Activated T-cell treated with anti-CD3 and anti-CD28 coated beads for 1 hour (primary cell): ENCODE data around the gene RBM20.

ENCODE experiments used
- DNase-seq: peaks from one replicate; pipeline ENCODE4 v3.0.0-alpha.2; 2020; ENCODE audit warnings: low read depth

The RBM20 gene

GRCh38 chr10:110788620-110789385 lies 144.7 kb downstream of the RBM20 start:
- no peak for DNase-seq

DNA sequence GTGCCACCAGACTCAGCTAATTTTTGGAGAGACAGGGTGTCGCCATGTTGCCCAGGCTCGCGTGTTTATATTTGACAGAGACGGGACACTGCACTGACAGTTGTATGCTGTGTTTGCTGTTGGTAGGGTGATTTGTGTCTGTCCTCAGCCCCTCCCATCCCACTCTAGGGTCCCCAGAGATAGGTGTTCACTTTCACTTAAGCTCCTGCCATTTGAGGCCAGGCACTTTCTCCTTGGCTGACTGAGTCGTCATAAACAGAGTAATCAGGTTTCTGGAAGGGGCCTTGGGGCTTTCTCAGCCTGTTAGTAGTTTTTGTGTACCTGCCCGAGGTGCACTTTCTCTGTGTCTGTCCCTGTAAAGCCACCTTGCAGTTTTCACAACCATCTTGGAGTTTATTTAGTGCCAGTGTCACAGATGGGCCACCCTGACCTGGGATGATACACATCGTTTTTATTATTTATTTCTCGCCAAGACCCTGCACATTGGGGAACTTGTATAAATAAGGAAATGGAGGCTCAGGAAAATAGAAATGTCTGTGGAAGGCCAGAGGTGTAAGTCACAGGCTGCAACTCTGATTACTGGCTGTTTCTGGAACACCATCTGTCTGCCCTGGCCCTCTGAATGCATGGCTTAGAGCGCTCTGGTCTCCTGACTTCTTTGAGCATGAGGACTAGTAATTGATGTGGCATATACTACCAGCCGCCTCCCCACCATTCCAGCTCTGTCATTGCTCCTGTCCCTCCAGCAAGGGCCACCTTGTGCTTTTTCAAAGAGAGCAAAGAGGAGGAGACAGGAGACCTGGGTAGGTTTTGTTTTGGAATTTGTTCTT lies 145.7 kb downstream of the RBM20 start:
- DNase-seq: no peak

DNA sequence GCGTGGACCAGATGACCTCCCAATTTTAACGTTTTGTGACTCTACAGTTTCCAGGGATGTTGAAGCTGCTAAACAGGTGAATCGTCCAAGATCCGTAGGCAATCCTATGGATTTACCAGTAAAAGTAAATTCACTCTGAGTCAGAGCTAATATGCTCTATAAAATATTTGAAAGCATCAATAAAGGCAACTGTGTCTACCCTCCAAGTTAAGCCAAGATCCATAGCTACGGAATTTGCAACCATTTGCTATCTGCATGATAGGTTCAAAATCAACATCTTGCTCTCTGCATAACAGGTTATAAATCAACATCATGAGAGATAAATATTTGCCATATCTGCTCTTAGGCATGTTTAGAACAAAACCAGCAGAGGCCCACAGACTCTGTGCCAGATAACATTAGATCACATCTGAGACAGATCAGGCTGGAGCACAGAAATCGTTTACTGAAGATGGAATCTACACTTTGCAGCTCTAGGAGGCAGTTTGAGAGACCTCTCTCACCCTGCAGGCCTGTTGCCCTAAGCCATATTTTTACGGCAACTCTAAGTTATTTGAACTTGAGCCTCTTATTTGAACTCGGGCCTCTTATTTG lies 146.9 kb downstream of the RBM20 start:
- no peak for DNase-seq

DNA sequence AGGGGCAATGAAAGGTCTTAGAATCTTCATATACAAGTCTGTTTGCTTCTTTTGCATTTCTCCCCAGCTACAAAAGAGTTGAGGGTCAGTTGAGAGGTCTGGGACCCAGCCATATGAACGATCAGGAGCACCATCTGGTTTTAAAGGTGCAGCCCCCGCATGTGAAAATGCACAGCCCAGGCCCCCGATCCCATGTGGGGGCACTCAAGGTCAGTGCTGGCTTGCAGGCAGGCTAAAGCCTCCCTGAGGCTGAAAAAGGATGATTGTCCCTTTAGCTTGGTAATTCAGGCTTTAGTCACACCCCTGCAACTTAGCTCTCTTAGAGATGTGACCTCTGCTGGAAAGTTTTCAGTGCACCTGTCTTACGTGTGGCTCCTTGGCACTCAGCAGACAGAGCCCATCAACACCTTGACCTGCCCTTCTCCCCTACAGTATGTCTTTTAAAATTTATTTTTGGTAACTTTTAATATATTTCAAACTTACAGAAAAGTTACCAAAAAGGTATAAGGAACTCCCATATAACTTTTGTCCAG lies 147.5 kb downstream of the RBM20 start:
- DNase-seq: no peak

- no peak for DNase-seq
Observed at GRCh38 chr10:110792476-110793125, 148.5 kb downstream of the RBM20 start.

- DNase-seq: no peak
Observed at GRCh38 chr10:110793128-110793812, 149.1 kb downstream of the RBM20 start.

DNA sequence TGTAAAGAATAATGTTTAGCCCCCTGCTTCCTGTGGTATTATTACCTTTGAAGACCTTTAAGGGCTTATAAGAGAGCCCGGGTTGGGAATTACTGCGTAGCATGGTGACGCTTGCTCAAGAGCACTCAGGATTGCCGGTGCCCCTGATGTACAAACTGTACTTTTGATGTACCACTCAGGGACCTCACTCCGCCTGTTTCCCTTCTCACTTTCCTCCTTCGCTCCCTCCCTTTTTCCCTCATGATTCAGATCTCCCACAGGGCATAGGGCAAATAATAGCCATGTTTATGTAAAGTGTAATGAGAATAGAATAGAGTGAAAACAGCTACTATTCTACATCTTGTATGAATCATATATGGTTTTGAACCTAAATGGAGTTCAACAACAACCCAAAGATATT lies 149.8 kb downstream of the RBM20 start:
- no peak for DNase-seq

GRCh38 chr10:110794808-110795207 lies 150.7 kb downstream of the RBM20 start:
- no peak for DNase-seq

GRCh38 chr10:110797416-110797815 lies 153.3 kb downstream of the RBM20 start:
- no peak for DNase-seq

GRCh38 chr10:110798340-110798739 lies 154.2 kb downstream of the RBM20 start:
- no peak for DNase-seq

DNA sequence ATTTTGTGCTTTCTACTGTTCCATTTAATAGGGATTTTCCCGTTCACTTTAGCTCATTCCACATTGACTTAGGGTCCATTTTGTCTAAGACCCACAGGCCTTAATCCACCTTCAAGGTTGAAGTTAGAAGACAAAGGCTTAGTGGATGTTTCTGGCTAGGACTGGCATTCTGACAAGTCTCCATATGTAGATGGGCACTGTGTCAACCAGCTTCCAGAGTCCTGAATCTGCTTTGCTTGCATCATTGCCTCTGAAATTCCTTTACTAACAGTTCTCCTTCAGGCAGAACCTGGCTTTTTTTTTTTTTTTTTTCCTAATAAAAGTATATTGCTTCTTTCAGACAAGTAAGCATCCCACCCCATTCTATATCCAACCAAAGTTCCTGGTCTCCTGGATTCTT lies 158.0 kb downstream of the RBM20 start:
- no peak for DNase-seq

DNA sequence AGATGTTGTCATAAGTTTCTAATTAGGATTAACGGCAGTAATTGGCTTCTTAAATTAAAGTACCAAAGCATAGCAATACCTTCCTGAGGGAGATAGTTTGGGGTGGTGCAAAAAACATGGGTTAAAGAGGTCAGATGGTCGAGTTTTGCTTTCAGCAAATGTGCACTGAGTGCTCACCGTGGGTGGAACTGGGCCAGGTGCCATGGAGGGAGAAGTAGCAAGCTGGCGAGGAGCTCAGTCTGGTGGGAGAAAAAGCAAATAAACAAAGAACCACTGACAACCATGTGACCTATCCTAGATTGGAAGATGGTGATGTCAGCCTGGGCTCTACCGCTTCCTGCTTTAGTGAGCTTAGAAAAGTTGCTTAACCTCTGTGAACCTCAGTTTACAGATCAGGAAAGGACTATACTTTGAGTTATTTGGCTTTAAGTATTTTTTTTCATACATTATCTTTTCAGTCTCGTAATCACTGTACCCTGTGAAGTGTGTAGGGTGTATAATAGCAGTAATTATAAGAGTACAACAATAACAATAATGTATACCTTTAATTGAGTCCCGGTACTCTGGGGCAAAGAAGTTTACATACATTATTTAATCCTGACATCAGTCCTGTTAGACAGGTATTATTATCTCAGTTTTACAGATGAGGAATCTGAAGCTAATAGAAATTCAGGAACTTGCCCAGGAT lies 158.6 kb downstream of the RBM20 start:
- DNase-seq: peak; percentile 17

DNA sequence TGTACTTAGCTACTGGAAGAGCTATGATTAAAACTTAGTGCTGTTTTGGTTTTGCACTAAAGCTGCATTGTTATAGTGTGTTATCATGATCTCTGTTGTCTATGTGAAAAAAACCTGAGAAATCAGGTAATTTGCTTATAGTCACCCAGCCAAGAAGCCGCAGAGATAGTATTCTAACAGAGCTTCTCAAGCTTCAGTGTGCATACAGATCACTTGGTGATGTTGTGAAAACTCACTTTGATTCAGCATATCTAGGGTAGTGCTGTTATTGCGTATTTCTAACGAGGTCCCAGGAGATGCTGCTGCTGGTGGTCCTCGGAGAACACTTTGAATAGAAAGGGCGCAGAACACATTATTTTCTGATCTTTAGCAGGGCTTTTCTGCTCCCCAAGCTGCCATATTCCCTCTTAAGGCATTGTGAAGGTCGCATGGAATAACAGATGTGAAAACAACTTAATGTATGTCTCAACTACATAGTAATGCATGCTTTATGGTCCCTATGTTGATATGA lies 159.2 kb downstream of the RBM20 start:
- no peak for DNase-seq

DNA sequence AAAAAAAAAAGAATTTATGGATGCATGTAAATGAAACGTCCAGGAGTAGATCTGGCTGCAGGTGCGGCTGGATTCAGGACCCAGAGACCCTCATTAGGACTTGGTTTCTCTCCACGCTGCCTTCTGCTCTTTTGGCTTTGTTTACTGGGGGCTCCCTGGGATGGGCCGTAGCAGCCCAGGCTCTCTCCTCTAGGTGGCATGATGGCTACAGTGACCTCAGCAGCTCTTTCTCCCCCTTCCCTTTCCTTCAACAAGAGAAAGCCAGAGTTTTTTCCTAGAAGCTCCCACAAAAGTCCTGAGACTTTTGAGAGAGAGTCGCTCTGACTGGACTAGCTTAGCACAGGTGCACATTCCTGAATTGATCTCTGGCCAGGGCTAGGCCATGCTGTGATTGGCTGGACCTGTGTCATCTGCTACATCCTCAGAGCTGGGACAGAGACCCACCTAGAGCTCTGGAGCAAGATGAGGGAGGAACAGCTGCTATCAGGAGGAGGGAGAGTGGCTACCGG lies 159.7 kb downstream of the RBM20 start:
- peak; percentile 16 for DNase-seq

DNA sequence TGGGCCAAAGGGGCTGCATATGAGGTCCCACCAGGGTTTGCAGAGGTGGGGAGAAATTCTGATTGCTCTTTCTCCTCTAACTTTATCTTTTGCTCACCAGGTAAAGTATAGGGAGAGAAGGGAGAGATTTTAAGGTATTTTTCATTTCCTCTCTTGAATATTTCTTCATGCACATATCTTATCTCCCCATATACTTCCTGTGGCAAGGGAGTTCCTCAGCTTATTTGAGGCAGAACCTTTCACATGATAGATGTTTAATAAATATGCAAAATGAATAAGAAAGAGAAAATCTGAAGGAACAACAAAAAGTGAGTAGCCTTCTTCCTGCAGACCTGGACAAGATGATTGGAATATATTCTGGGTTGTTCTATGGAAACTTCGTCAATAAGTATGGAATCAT lies 160.2 kb downstream of the RBM20 start:
- no peak for DNase-seq

DNA sequence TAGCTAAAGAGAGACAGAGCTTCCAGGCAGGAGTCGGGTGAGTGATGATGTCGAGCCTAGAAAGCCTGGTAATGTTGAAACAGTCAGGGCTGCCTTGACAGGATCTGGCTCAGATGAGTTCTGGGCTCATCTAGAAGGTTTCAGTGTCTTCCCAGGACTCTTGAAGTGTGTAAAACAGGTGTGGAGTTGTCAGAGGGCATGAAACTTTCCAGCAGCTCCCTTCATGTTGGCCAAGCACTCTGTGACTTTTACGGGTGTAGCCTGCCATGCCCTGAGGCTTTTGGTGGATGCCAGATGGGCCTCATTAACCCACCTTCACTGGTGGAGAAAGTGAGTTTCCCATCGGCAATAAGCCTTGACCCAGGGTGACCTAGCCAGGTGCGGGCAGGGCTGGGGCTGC lies 161.2 kb downstream of the RBM20 start:
- no peak for DNase-seq

DNA sequence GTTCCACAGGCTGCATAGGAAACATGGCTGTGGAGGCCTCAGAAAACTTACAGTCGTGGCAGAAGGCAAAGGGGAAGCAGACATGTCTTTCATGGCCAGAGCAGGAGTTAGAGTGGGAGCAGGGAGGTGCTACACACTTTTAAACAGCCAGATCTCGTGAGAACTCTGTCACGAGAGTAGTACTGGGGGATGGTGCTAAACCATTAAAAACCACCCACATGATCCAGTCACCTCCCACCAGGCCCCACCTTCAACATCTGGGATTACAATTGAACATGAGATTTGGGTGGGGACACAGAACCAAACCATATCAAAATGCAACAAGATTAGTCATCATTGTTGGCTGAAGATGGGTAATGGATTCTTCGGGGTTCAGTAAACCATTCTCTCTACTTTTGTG lies 162.2 kb downstream of the RBM20 start:
- DNase-seq: no peak

GRCh38 chr10:110808123-110808522 lies 164.0 kb downstream of the RBM20 start:
- no peak for DNase-seq

DNA sequence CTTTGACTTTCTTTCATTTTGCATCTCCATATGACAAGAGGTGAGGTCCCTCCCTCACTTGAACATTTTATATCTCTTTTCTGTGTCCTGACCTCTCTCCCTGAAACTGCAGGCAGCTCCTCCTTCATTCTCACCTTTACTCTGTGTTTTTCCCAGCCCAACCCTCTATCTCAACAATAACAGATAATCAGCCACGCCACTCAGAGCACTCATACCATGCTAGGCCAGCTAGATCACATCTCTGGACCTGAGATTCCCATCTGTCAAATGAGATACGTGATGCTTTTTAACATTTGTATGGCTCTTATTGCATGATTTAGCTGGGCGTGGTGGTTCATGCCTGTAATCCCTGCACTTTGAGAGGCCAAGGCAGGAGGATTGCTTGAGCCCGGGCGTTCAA lies 164.5 kb downstream of the RBM20 start:
- no peak for DNase-seq

- no peak for DNase-seq
Observed at GRCh38 chr10:110810625-110811024, 166.5 kb downstream of the RBM20 start.
